Mesothelial cell of epicardium (in vitro differentiated cells): Measurements from ENCODE around the gene GNG14. TPM values are rescaled to one million over a fixed set of nuclear protein-coding genes. Genes with fewer than 3 reads are reported as not detected.

Experiments used
- DNase-seq, 2 experiments: peaks; one replicate each; pipeline ENCODE4 v3.0.0; 2021; ENCODE audit warnings: low spot score in 2 of 2; ENCODE audit not compliant: unreplicated experiment in 2 of 2
- H3K27ac Mint-ChIP-seq: 2 replicates; pipeline ENCODE4 v1.8.0; 2021; ENCODE audit warnings: mixed read lengths
- H3K27me3 Mint-ChIP-seq: 2 replicates; pipeline ENCODE4 v1.8.0; 2021; ENCODE audit warnings: low read depth, mixed read lengths
- H3K36me3 Mint-ChIP-seq: 2 replicates; pipeline ENCODE4 v1.8.0; 2021; ENCODE audit warnings: mixed read lengths
- H3K4me1 Mint-ChIP-seq: 2 replicates; pipeline ENCODE4 v1.8.0; 2021; ENCODE audit warnings: mixed read lengths
- H3K4me3 Mint-ChIP-seq: 2 replicates; pipeline ENCODE4 v1.8.0; 2021; ENCODE audit warnings: mild to moderate bottlenecking, moderate library complexity, mixed read lengths
- H3K9me3 Mint-ChIP-seq: 2 replicates; pipeline ENCODE4 v1.8.0; 2021; ENCODE audit warnings: mixed read lengths
- CTCF ChIP-seq: fragments of 200-600 bp; sonication (generic); IDR thresholded peaks from one replicate; pipeline ENCODE4 v1.5.0; 2021; ENCODE audit warnings: antibody characterized with exemption; ENCODE audit not compliant: unreplicated experiment
- total RNA-seq: library from RNA; stranded (reverse); gene quantifications from 3 replicates; pipeline ENCODE4 v1.2.1, GENCODE V29; 2021

Gene GNG14
- total RNA-seq, 1 donor from 2014 or later: not detected

- no peak overlapping the region for H3K4me3 Mint-ChIP-seq
- H3K27ac Mint-ChIP-seq: no peak overlapping the region
- H3K27me3 Mint-ChIP-seq: no peaks in the 10 kb centered on the region
- H3K4me1 Mint-ChIP-seq: peaks cover 5% of the 10 kb centered on the region
- H3K36me3 Mint-ChIP-seq: peaks cover 4% of the 10 kb centered on the region
- no peaks in the 10 kb centered on the region for H3K9me3 Mint-ChIP-seq
- TF ChIP-seq CTCF: no peak
- DNase-seq: no peak
Measured at GRCh38 chr19:12685831-12686230, 2.0 kb upstream of the GNG14 start.

GRCh38 chr19:12689012-12689411 lies 1.2 kb downstream of the GNG14 start:
- no peak for TF ChIP-seq CTCF
- H3K27me3 Mint-ChIP-seq: no peaks in the 10 kb centered on the region
- no peaks in the 10 kb centered on the region for H3K36me3 Mint-ChIP-seq
- DNase-seq: no peak
- no peaks in the 10 kb centered on the region for H3K9me3 Mint-ChIP-seq
- H3K27ac Mint-ChIP-seq: no peak overlapping the region
- no peaks in the 10 kb centered on the region for H3K4me1 Mint-ChIP-seq
- no peak overlapping the region for H3K4me3 Mint-ChIP-seq

- Mint-ChIP-seq H3K9me3 (no peaks in the 10 kb centered on the region), H3K4me3 (no peak overlapping the region), H3K27me3 (no peaks in the 10 kb centered on the region), H3K4me1 (no peaks in the 10 kb centered on the region), H3K36me3 (no peaks in the 10 kb centered on the region), H3K27ac (no peak overlapping the region)
- no peak for TF ChIP-seq CTCF
- no peak for DNase-seq
Measured at GRCh38 chr19:12689581-12690216, 1.9 kb downstream of the GNG14 start.

GRCh38 chr19:12692960-12693359 lies 5.2 kb downstream of the GNG14 start:
- no peak for DNase-seq
- Mint-ChIP-seq H3K27me3 (no peaks in the 10 kb centered on the region), H3K4me3 (no peak overlapping the region), H3K4me1 (peaks cover 6% of the 10 kb centered on the region), H3K27ac (no peak overlapping the region), H3K9me3 (no peaks in the 10 kb centered on the region), H3K36me3 (peaks cover 2% of the 10 kb centered on the region)
- TF ChIP-seq CTCF: no peak

- no peak for TF ChIP-seq CTCF
- H3K27me3 Mint-ChIP-seq: no peaks in the 10 kb centered on the region
- H3K27ac Mint-ChIP-seq: no peak overlapping the region
- H3K9me3 Mint-ChIP-seq: no peaks in the 10 kb centered on the region
- peaks cover 6% of the 10 kb centered on the region for H3K4me1 Mint-ChIP-seq
- H3K4me3 Mint-ChIP-seq: peak overlapping the region; percentile 89
- DNase-seq: no peak
- H3K36me3 Mint-ChIP-seq: peaks cover 7% of the 10 kb centered on the region
Measured at GRCh38 chr19:12694641-12695040, 6.8 kb downstream of the GNG14 start.

GRCh38 chr19:12695096-12695495 lies 7.3 kb downstream of the GNG14 start:
- TF ChIP-seq CTCF: no peak
- no peak overlapping the region for H3K27ac Mint-ChIP-seq
- H3K4me1 Mint-ChIP-seq: peaks cover 6% of the 10 kb centered on the region
- no peaks in the 10 kb centered on the region for H3K9me3 Mint-ChIP-seq
- no peaks in the 10 kb centered on the region for H3K27me3 Mint-ChIP-seq
- DNase-seq: no peak
- peaks cover 7% of the 10 kb centered on the region for H3K36me3 Mint-ChIP-seq
- peak overlapping the region; percentile 89 for H3K4me3 Mint-ChIP-seq
